Neural cell (in vitro differentiated cells): ENCODE results near the gene BCL2L15.

ENCODE experiments used
- EP300 ChIP-seq: fragments of 450-650 bp; conservative IDR thresholded peaks from 2 replicates; pipeline ENCODE4 v1.6.1; 2014; ENCODE audit warnings: antibody characterized with exemption, mild to moderate bottlenecking, moderate library complexity; ENCODE audit not compliant: poor library complexity, severe bottlenecking
- EZH2 ChIP-seq: fragments of 200-600, 300-800 bp; shearing (Covaris generic), sonication (generic); IDR thresholded peaks from 2 replicates; pipeline ENCODE4 v1.6.1; 2014; ENCODE audit warnings: antibody characterized with exemption, low read length, borderline replicate concordance, mild to moderate bottlenecking; ENCODE audit not compliant: insufficient read depth, poor library complexity, severe bottlenecking
- MXI1 ChIP-seq: fragments of 450-650 bp; conservative IDR thresholded peaks from 2 replicates; pipeline ENCODE4 v1.6.1; 2014; ENCODE audit warnings: antibody characterized with exemption, mild to moderate bottlenecking; ENCODE audit not compliant: poor library complexity, severe bottlenecking
- POLR2AphosphoS5 ChIP-seq: IDR thresholded peaks from 2 replicates; pipeline ENCODE4 v1.6.1; 2012
- RAD21 ChIP-seq: fragments of 450-650 bp; conservative IDR thresholded peaks from 2 replicates; pipeline ENCODE4 v1.6.1; 2014; ENCODE audit warnings: antibody characterized with exemption, mild to moderate bottlenecking, moderate library complexity
- SMC3 ChIP-seq: fragments of 450-650 bp; conservative IDR thresholded peaks from 2 replicates; pipeline ENCODE4 v1.6.1; 2014; ENCODE audit warnings: antibody characterized with exemption, mild to moderate bottlenecking, moderate library complexity; ENCODE audit not compliant: poor library complexity
- TAF1 ChIP-seq: IDR thresholded peaks from 2 replicates; pipeline ENCODE4 v1.6.1; 2012; ENCODE audit warnings: low read depth
- TF ChIP-seq, protein P1 (sequence below): fragments of 450-650 bp; IDR thresholded peaks from 2 replicates; pipeline ENCODE4 v1.5.1; 2014; ENCODE audit warnings: antibody characterized with exemption, mild to moderate bottlenecking, moderate library complexity; ENCODE audit not compliant: poor library complexity, severe bottlenecking
- TF ChIP-seq, protein P2 (sequence below): IDR thresholded peaks from 2 replicates; pipeline ENCODE4 v1.6.1; 2012; ENCODE audit warnings: borderline replicate concordance

DNA sequence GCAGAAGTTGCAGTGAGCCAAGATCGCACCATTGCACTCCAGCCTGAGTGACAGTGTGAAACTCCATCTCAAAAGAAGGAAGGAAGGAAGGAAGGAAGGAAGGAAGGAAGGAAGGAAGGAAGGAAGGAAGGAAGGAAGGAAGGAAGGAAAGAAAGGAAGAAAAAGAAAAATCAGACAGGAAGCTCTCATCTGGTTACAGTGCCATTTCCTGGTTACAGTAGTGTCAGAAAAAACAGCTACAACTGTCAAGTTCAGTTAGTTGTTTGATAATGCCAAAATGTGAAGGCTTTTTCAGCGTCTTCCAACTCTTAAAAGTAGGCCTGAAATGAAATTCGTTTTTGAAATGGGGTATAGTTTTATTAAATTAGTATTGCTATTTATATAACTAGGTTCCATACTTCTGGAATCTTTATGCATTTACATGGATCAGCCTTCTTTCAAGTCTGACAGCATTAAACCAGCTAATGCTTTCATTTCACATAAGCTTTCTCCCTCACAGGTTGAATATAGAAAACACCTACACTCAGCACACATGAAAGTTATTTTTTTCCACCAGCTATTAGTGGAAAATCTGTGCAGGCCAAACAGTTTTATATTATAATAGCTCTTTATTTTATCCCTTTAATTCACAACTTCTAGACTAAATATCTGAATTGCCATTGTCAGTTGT is 37.1 kb downstream of the BCL2L15 start:
- TF ChIP-seq EP300 (no peak), EZH2 (no peak), MXI1 (no peak), TAF1 (no peak), POLR2AphosphoS5 (no peak), SMC3 (no peak), RAD21 (no peak)
- TF ChIP-seq, protein P1, sequence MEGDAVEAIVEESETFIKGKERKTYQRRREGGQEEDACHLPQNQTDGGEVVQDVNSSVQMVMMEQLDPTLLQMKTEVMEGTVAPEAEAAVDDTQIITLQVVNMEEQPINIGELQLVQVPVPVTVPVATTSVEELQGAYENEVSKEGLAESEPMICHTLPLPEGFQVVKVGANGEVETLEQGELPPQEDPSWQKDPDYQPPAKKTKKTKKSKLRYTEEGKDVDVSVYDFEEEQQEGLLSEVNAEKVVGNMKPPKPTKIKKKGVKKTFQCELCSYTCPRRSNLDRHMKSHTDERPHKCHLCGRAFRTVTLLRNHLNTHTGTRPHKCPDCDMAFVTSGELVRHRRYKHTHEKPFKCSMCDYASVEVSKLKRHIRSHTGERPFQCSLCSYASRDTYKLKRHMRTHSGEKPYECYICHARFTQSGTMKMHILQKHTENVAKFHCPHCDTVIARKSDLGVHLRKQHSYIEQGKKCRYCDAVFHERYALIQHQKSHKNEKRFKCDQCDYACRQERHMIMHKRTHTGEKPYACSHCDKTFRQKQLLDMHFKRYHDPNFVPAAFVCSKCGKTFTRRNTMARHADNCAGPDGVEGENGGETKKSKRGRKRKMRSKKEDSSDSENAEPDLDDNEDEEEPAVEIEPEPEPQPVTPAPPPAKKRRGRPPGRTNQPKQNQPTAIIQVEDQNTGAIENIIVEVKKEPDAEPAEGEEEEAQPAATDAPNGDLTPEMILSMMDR = no peak
- TF ChIP-seq, protein P2, sequence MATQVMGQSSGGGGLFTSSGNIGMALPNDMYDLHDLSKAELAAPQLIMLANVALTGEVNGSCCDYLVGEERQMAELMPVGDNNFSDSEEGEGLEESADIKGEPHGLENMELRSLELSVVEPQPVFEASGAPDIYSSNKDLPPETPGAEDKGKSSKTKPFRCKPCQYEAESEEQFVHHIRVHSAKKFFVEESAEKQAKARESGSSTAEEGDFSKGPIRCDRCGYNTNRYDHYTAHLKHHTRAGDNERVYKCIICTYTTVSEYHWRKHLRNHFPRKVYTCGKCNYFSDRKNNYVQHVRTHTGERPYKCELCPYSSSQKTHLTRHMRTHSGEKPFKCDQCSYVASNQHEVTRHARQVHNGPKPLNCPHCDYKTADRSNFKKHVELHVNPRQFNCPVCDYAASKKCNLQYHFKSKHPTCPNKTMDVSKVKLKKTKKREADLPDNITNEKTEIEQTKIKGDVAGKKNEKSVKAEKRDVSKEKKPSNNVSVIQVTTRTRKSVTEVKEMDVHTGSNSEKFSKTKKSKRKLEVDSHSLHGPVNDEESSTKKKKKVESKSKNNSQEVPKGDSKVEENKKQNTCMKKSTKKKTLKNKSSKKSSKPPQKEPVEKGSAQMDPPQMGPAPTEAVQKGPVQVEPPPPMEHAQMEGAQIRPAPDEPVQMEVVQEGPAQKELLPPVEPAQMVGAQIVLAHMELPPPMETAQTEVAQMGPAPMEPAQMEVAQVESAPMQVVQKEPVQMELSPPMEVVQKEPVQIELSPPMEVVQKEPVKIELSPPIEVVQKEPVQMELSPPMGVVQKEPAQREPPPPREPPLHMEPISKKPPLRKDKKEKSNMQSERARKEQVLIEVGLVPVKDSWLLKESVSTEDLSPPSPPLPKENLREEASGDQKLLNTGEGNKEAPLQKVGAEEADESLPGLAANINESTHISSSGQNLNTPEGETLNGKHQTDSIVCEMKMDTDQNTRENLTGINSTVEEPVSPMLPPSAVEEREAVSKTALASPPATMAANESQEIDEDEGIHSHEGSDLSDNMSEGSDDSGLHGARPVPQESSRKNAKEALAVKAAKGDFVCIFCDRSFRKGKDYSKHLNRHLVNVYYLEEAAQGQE = no peak
